Endodermal cell (in vitro differentiated cells): Measurements from ENCODE around the gene KLHL20. TPM values are rescaled to one million over a fixed set of nuclear protein-coding genes. Genes with fewer than 3 reads are reported as not detected.

Experiments used
- DNase-seq: peaks from one replicate; pipeline ENCODE4 v3.0.0-alpha.2; 2017
- H3K27ac ChIP-seq: 2 replicates; pipeline ENCODE4 v1.5.1; 2013; ENCODE audit warnings: mild to moderate bottlenecking, low read depth, low read length, moderate library complexity
- H3K27me3 ChIP-seq: 2 replicates; pipeline ENCODE4 v1.6.1; 2013; ENCODE audit warnings: mild to moderate bottlenecking, low read length, moderate library complexity; ENCODE audit not compliant: insufficient read depth, control insufficient read depth, poor library complexity, severe bottlenecking
- H3K36me3 ChIP-seq: 2 replicates; pipeline ENCODE4 v1.7.0; 2013; ENCODE audit warnings: mild to moderate bottlenecking, low read length, moderate library complexity; ENCODE audit not compliant: control insufficient read depth, insufficient read depth
- H3K4me1 ChIP-seq: one replicate; pipeline ENCODE4 v1.7.0; 2013; ENCODE audit warnings: low read length; ENCODE audit not compliant: control insufficient read depth, insufficient read depth
- H3K4me3 ChIP-seq: 2 replicates; pipeline ENCODE4 v1.5.1; 2013; ENCODE audit warnings: mild to moderate bottlenecking, low read length, moderate library complexity
- H3K9ac ChIP-seq: 2 replicates; pipeline ENCODE4 v1.6.1; 2013; ENCODE audit warnings: mild to moderate bottlenecking, low read length, moderate library complexity; ENCODE audit not compliant: poor library complexity, severe bottlenecking; ENCODE audit errors: extremely low read depth
- H3K9me3 ChIP-seq: 2 replicates; pipeline ENCODE4 v1.6.1; 2013; ENCODE audit warnings: mild to moderate bottlenecking, low read length, moderate library complexity; ENCODE audit not compliant: control insufficient read depth
- H3K27ac Mint-ChIP-seq: 2 replicates; pipeline ENCODE4 v1.8.0; 2020; ENCODE audit warnings: mixed read lengths
- H3K27me3 Mint-ChIP-seq: 2 replicates; pipeline ENCODE4 v1.8.0; 2021; ENCODE audit warnings: mild to moderate bottlenecking, mixed read lengths; ENCODE audit not compliant: insufficient read depth
- H3K36me3 Mint-ChIP-seq: 2 replicates; pipeline ENCODE4 v1.8.0; 2020; ENCODE audit warnings: low read depth, mixed read lengths
- H3K4me1 Mint-ChIP-seq: 2 replicates; pipeline ENCODE4 v1.8.0; 2020; ENCODE audit warnings: mixed read lengths
- H3K4me3 Mint-ChIP-seq: 2 replicates; pipeline ENCODE4 v1.8.0; 2020; ENCODE audit warnings: mild to moderate bottlenecking, moderate library complexity, mixed read lengths
- H3K9me3 Mint-ChIP-seq: 2 replicates; pipeline ENCODE4 v1.8.0; 2020; ENCODE audit warnings: mild to moderate bottlenecking, mixed read lengths
- CTCF ChIP-seq: fragments of 200-600 bp; sonication (generic); conservative IDR thresholded peaks from 2 replicates; pipeline ENCODE4 v1.5.0; 2021; ENCODE audit warnings: antibody characterized with exemption, mild to moderate bottlenecking
- WGBS, 2 experiments: methylation state at CpG; one replicate each; pipeline versions ENCODE4 v1.1.5 to v1.1.7; 2013; ENCODE audit warnings: missing lambda C conversion rate in 2 of 2, mixed read lengths in 1 of 2; ENCODE audit not compliant: insufficient coverage in 1 of 2, insufficient read length in 1 of 2; 5-methylcytosine and 5-hydroxymethylcytosine counted together
- total RNA-seq, 2 donors: library from RNA; stranded (reverse); fragmentation: NEBNext Ultra II Directional in 1 of 2; extraction: Animal tissue kit (Norgen Biotek cat#: 25700) in 1 of 2; gene quantifications; 2 replicates in 1 of 2; 3 replicates in 1 of 2; pipeline ENCODE4 v1.2.1, GENCODE V29; 2021

KLHL20 gene
- total RNA-seq, 2 donors from 2014 or later: 15.6 to 17.3 TPM

GRCh38 chr1:173742203-173742886 is 27.6 kb downstream of the KLHL20 start:
- H3K27ac ChIP-seq: no peak overlapping the region
- no peaks in the 10 kb centered on the region for H3K27me3 ChIP-seq
- H3K9me3 ChIP-seq: no peaks in the 10 kb centered on the region
- H3K36me3 Mint-ChIP-seq: peaks cover 15% of the 10 kb centered on the region
- no peak for DNase-seq
- WGBS, 2 experiments: 100% methylated on average over 2 to 5 of the region's 10 CpGs
- H3K4me1 Mint-ChIP-seq: no peaks in the 10 kb centered on the region
- H3K9me3 Mint-ChIP-seq: no peaks in the 10 kb centered on the region
- no peak overlapping the region for H3K4me3 ChIP-seq
- no peaks in the 10 kb centered on the region for H3K27me3 Mint-ChIP-seq
- no peak overlapping the region for H3K4me3 Mint-ChIP-seq
- H3K36me3 ChIP-seq: no peaks in the 10 kb centered on the region
- no peaks in the 10 kb centered on the region for H3K4me1 ChIP-seq
- no peak overlapping the region for H3K27ac Mint-ChIP-seq
- H3K9ac ChIP-seq: no peak overlapping the region
- no peak for TF ChIP-seq CTCF

GRCh38 chr1:173744651-173745050 is 29.9 kb downstream of the KLHL20 start:
- H3K27ac ChIP-seq: no peak overlapping the region
- WGBS, 2 experiments: 95% methylated on average over 2 of the region's 2 CpGs; no CpG with 5 or more reads in 1 of the 2 experiments
- Mint-ChIP-seq H3K27me3 (no peaks in the 10 kb centered on the region), H3K36me3 (peaks cover 15% of the 10 kb centered on the region), H3K9me3 (no peaks in the 10 kb centered on the region), H3K4me1 (no peaks in the 10 kb centered on the region), H3K4me3 (no peak overlapping the region), H3K27ac (no peak overlapping the region)
- H3K4me3 ChIP-seq: no peak overlapping the region
- H3K36me3 ChIP-seq: no peaks in the 10 kb centered on the region
- TF ChIP-seq CTCF: no peak
- no peak overlapping the region for H3K9ac ChIP-seq
- no peaks in the 10 kb centered on the region for H3K27me3 ChIP-seq
- DNase-seq: no peak
- H3K4me1 ChIP-seq: no peaks in the 10 kb centered on the region
- H3K9me3 ChIP-seq: no peaks in the 10 kb centered on the region

GRCh38 chr1:173749137-173749536 is 34.4 kb downstream of the KLHL20 start:
- H3K27ac Mint-ChIP-seq: no peak overlapping the region
- H3K27me3 Mint-ChIP-seq: no peaks in the 10 kb centered on the region
- no peak overlapping the region for H3K9ac ChIP-seq

More at GRCh38 chr1:173749137-173749536, 34.4 kb downstream of the KLHL20 start:
- no peak overlapping the region for H3K4me3 ChIP-seq
- H3K4me1 ChIP-seq: no peaks in the 10 kb centered on the region
- no peaks in the 10 kb centered on the region for H3K36me3 ChIP-seq
- Mint-ChIP-seq H3K36me3 (peaks cover 9% of the 10 kb centered on the region), H3K4me1 (no peaks in the 10 kb centered on the region), H3K4me3 (no peak overlapping the region), H3K9me3 (no peaks in the 10 kb centered on the region)
- H3K27ac ChIP-seq: no peak overlapping the region
- H3K27me3 ChIP-seq: no peaks in the 10 kb centered on the region
- WGBS, 2 experiments: 93 to 94% methylated on average over 2 to 4 of the region's 4 CpGs
- no peaks in the 10 kb centered on the region for H3K9me3 ChIP-seq
- TF ChIP-seq CTCF: no peak
- no peak for DNase-seq
